ENCODE results near the gene TMCC1.

TMCC1 gene

GRCh38 chr3:129766135-129766534 is 127.4 kb downstream of the TMCC1 start:
- ATAC-seq = no peak
- no peak for TF ChIP-seq CSDC2 (CRISPR knock-in tag; IDR thresholded peaks at IDR 0.05)
- no peak for TF ChIP-seq ZNF70 (CRISPR knock-in tag; IDR thresholded peaks at IDR 0.05)
- TF ChIP-seq CSRNP3 (CRISPR knock-in tag; IDR thresholded peaks at IDR 0.05) = no peak
- TF ChIP-seq RARB (CRISPR knock-in tag; IDR thresholded peaks at IDR 0.05) = no peak
- TF ChIP-seq GLIS3 (CRISPR knock-in tag; IDR thresholded peaks at IDR 0.05) = no peak
- TF ChIP-seq ZC3H10 (CRISPR knock-in tag; IDR thresholded peaks at IDR 0.05) = no peak
- TF ChIP-seq BACH2 (CRISPR knock-in tag; IDR thresholded peaks at IDR 0.05; ENCODE audit: borderline replicate concordance) = no peak
- TF ChIP-seq ZNF8 (CRISPR knock-in tag; IDR thresholded peaks at IDR 0.05) = no peak
- no peak for TF ChIP-seq TOX (CRISPR knock-in tag; IDR thresholded peaks at IDR 0.05; ENCODE audit: borderline replicate concordance)
- no peak for TF ChIP-seq ARNTL (CRISPR knock-in tag; IDR thresholded peaks at IDR 0.05; ENCODE audit: borderline replicate concordance, low read depth)
- no peak for TF ChIP-seq PATZ1 (CRISPR knock-in tag; IDR thresholded peaks at IDR 0.05; ENCODE audit: borderline replicate concordance)
- no peak for TF ChIP-seq ZFP30 (CRISPR knock-in tag; IDR thresholded peaks at IDR 0.05)
- TF ChIP-seq ISL1 (CRISPR knock-in tag; IDR thresholded peaks at IDR 0.05) = no peak
- TF ChIP-seq OSR1 (CRISPR knock-in tag; IDR thresholded peaks at IDR 0.05) = no peak
- no peak for TF ChIP-seq ESRRG (CRISPR knock-in tag; IDR thresholded peaks at IDR 0.05)
- TF ChIP-seq, protein P1, sequence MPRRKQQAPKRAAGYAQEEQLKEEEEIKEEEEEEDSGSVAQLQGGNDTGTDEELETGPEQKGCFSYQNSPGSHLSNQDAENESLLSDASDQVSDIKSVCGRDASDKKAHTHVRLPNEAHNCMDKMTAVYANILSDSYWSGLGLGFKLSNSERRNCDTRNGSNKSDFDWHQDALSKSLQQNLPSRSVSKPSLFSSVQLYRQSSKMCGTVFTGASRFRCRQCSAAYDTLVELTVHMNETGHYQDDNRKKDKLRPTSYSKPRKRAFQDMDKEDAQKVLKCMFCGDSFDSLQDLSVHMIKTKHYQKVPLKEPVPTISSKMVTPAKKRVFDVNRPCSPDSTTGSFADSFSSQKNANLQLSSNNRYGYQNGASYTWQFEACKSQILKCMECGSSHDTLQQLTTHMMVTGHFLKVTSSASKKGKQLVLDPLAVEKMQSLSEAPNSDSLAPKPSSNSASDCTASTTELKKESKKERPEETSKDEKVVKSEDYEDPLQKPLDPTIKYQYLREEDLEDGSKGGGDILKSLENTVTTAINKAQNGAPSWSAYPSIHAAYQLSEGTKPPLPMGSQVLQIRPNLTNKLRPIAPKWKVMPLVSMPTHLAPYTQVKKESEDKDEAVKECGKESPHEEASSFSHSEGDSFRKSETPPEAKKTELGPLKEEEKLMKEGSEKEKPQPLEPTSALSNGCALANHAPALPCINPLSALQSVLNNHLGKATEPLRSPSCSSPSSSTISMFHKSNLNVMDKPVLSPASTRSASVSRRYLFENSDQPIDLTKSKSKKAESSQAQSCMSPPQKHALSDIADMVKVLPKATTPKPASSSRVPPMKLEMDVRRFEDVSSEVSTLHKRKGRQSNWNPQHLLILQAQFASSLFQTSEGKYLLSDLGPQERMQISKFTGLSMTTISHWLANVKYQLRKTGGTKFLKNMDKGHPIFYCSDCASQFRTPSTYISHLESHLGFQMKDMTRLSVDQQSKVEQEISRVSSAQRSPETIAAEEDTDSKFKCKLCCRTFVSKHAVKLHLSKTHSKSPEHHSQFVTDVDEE (CRISPR knock-in tag; IDR thresholded peaks at IDR 0.05) = no peak
- TF ChIP-seq PPARA (CRISPR knock-in tag; IDR thresholded peaks at IDR 0.05; ENCODE audit: borderline replicate concordance) = no peak

DNA sequence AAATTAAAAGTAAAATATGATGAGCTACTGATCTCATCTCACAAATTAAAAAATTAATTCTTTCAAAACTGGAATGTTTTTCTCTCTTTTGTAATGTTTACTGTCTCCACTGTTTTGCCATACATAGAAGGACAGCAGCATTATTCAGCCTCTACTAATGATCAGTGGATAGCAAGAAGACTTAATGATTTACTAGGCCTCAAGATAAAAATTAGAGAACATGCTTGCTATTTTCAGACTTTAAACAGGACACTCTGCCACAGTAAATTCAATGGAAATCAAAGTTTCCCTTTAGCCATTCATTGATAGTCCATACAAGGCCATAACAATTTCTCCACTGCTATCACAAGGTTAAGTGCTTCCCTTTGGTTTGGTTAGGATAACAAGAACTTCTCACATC is 129.4 kb downstream of the TMCC1 start:
- no peak for ATAC-seq
- no peak for TF ChIP-seq ARNTL (CRISPR knock-in tag; IDR thresholded peaks at IDR 0.05; ENCODE audit: borderline replicate concordance, low read depth)
- TF ChIP-seq GLIS3 (CRISPR knock-in tag; IDR thresholded peaks at IDR 0.05) = no peak
- no peak for TF ChIP-seq PPARA (CRISPR knock-in tag; IDR thresholded peaks at IDR 0.05; ENCODE audit: borderline replicate concordance)
- TF ChIP-seq, protein P2, sequence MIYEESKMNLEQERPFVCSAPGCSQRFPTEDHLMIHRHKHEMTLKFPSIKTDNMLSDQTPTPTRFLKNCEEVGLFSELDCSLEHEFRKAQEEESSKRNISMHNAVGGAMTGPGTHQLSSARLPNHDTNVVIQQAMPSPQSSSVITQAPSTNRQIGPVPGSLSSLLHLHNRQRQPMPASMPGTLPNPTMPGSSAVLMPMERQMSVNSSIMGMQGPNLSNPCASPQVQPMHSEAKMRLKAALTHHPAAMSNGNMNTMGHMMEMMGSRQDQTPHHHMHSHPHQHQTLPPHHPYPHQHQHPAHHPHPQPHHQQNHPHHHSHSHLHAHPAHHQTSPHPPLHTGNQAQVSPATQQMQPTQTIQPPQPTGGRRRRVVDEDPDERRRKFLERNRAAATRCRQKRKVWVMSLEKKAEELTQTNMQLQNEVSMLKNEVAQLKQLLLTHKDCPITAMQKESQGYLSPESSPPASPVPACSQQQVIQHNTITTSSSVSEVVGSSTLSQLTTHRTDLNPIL (CRISPR knock-in tag; IDR thresholded peaks at IDR 0.05; ENCODE audit: low read depth) = no peak
- no peak for TF ChIP-seq SNAI2 (CRISPR knock-in tag; IDR thresholded peaks at IDR 0.05)
- no peak for TF ChIP-seq BACH2 (CRISPR knock-in tag; IDR thresholded peaks at IDR 0.05; ENCODE audit: borderline replicate concordance)
- TF ChIP-seq CSDC2 (CRISPR knock-in tag; IDR thresholded peaks at IDR 0.05) = no peak
- no peak for TF ChIP-seq ZNF70 (CRISPR knock-in tag; IDR thresholded peaks at IDR 0.05)
- no peak for TF ChIP-seq OSR1 (CRISPR knock-in tag; IDR thresholded peaks at IDR 0.05)
- no peak for TF ChIP-seq ZFP3 (CRISPR knock-in tag; IDR thresholded peaks at IDR 0.05)
- no peak for TF ChIP-seq ISL1 (CRISPR knock-in tag; IDR thresholded peaks at IDR 0.05)
- no peak for TF ChIP-seq PATZ1 (CRISPR knock-in tag; IDR thresholded peaks at IDR 0.05; ENCODE audit: borderline replicate concordance)
- TF ChIP-seq ZNF8 (CRISPR knock-in tag; IDR thresholded peaks at IDR 0.05) = no peak
- TF ChIP-seq TOX (CRISPR knock-in tag; IDR thresholded peaks at IDR 0.05; ENCODE audit: borderline replicate concordance) = no peak
- no peak for TF ChIP-seq TCF4 (CRISPR knock-in tag; IDR thresholded peaks at IDR 0.05; ENCODE audit: borderline replicate concordance)
- no peak for TF ChIP-seq POU6F1 (CRISPR knock-in tag; IDR thresholded peaks at IDR 0.05; ENCODE audit: borderline replicate concordance, low read depth)
- no peak for TF ChIP-seq RARB (CRISPR knock-in tag; IDR thresholded peaks at IDR 0.05)
